HepG2 (cell line): ENCODE measurements around the gene ABCB8. TPM values are rescaled to one million over a fixed set of nuclear protein-coding genes. Genes with fewer than 3 reads are reported as not detected.

Experiments
- ASH2L ChIP-seq: fragments of 300-600, 200-600 bp; sonication (generic); IDR thresholded peaks from 2 replicates; pipeline ENCODE4 v1.7.0; 2017; ENCODE audit warnings: low read depth, mild to moderate bottlenecking, moderate library complexity, mixed read lengths, low read length; ENCODE audit not compliant: insufficient read length
- EED ChIP-seq: sonication (generic); formaldehyde crosslinking; IDR thresholded peaks from 2 replicates; pipeline ENCODE4 v1.5.0; 2020; ENCODE audit warnings: mild to moderate bottlenecking, missing genetic modification reagents
- HNRNPL ChIP-seq: fragments of 200-400 bp; formaldehyde crosslinking; IDR thresholded peaks from 2 replicates; pipeline ENCODE4 v1.6.1; 2017; ENCODE audit warnings: mild to moderate bottlenecking, low read depth, low read length
- NFAT5 ChIP-seq: sonication (generic); formaldehyde crosslinking; IDR thresholded peaks from 2 replicates; pipeline ENCODE4 v1.4.0; 2020; ENCODE audit warnings: missing genetic modification reagents
- NFE2L2 ChIP-seq: fragments of 150-350 bp; IDR thresholded peaks from 2 replicates; pipeline ENCODE4 v1.6.1; 2014; ENCODE audit warnings: low read length
- NR3C1 ChIP-seq: sonication (generic); formaldehyde crosslinking; IDR thresholded peaks from 2 replicates; pipeline ENCODE4 v1.4.0; 2020; ENCODE audit warnings: missing genetic modification reagents
- POLR2AphosphoS2 ChIP-seq: IDR thresholded peaks from 2 replicates; pipeline ENCODE4 v1.6.1; 2011; ENCODE audit warnings: low read depth, low read length, improper control_type of control experiment
- SKI ChIP-seq: fragments of 450-650 bp; IDR thresholded peaks from one replicate; pipeline ENCODE4 v1.6.1; 2018; ENCODE audit warnings: mild to moderate bottlenecking; ENCODE audit not compliant: partially characterized antibody
- ZFYVE20 ChIP-seq: sonication (generic); formaldehyde crosslinking; IDR thresholded peaks from 2 replicates; pipeline ENCODE4 v1.8.0; 2023; ENCODE audit warnings: low read depth, mild to moderate bottlenecking, moderate library complexity, missing genetic modification reagents, borderline replicate concordance
- ZIK1 ChIP-seq: sonication (generic); formaldehyde crosslinking; IDR thresholded peaks from 2 replicates; pipeline ENCODE4 v1.5.0; 2020; ENCODE audit warnings: mild to moderate bottlenecking, low read depth, missing genetic modification reagents, borderline replicate concordance
- ZNF276 ChIP-seq: sonication (generic); formaldehyde crosslinking; IDR thresholded peaks from 2 replicates; pipeline ENCODE4 v1.4.0; 2020; ENCODE audit warnings: mild to moderate bottlenecking, low read depth, missing genetic modification reagents
- ZNF343 ChIP-seq: sonication (generic); formaldehyde crosslinking; IDR thresholded peaks from 2 replicates; pipeline ENCODE4 v1.4.0; 2020; ENCODE audit warnings: mild to moderate bottlenecking, missing genetic modification reagents
- ZNF441 ChIP-seq: sonication (generic); formaldehyde crosslinking; IDR thresholded peaks from 2 replicates; pipeline ENCODE4 v1.7.0; 2021; ENCODE audit warnings: missing genetic modification reagents, borderline replicate concordance
- ZNF562 ChIP-seq: sonication (generic); formaldehyde crosslinking; IDR thresholded peaks from 2 replicates; pipeline ENCODE4 v1.8.0; 2022; ENCODE audit warnings: missing genetic modification reagents, borderline replicate concordance
- polyA plus RNA-seq, 8 experiments: library from polyadenylated mRNA; depleted of rRNA in 3 of 8; stranded (reverse) in 7 of 8; unstranded in 1 of 8; fragments of >200 nt; fragmentation: Illumina TruSeq in 4 of 8; extraction: Trizol in 4 of 8; gene quantifications; 2 replicates each; pipeline versions ENCODE4 v1.2.1 to v1.2.3, GENCODE V29; 2011 to 2016; ENCODE audit warnings: low read depth in 4 of 8, missing spikeins in 1 of 8, mixed read lengths in 1 of 8; ENCODE audit not compliant: insufficient read depth in 1 of 8
- total RNA-seq, 5 experiments: library from RNA; depleted of rRNA; stranded (reverse); fragments of >200 nt; fragmentation: Illumina TruSeq; extraction: Trizol; gene quantifications; 2 replicates each; pipeline ENCODE4 v1.2.3, GENCODE V29; 2016; ENCODE audit warnings: low read depth in 1 of 5
- TF ChIP-seq, protein P1 (sequence below): sonication (generic); formaldehyde crosslinking; IDR thresholded peaks from 2 replicates; pipeline ENCODE4 v1.4.0; 2020; ENCODE audit warnings: low read depth, missing genetic modification reagents
- TF ChIP-seq, protein P2 (sequence below): sonication (generic); formaldehyde crosslinking; IDR thresholded peaks from 2 replicates; pipeline ENCODE4 v1.5.0; 2020; ENCODE audit warnings: missing genetic modification reagents, mild to moderate bottlenecking, borderline replicate concordance

Gene ABCB8
- total and polyA plus RNA-seq, 2 of the 13 experiments (the other 11 are each of a cell fraction or from before 2014, with no cell fraction given), result 6.6 to 16.7 TPM

DNA sequence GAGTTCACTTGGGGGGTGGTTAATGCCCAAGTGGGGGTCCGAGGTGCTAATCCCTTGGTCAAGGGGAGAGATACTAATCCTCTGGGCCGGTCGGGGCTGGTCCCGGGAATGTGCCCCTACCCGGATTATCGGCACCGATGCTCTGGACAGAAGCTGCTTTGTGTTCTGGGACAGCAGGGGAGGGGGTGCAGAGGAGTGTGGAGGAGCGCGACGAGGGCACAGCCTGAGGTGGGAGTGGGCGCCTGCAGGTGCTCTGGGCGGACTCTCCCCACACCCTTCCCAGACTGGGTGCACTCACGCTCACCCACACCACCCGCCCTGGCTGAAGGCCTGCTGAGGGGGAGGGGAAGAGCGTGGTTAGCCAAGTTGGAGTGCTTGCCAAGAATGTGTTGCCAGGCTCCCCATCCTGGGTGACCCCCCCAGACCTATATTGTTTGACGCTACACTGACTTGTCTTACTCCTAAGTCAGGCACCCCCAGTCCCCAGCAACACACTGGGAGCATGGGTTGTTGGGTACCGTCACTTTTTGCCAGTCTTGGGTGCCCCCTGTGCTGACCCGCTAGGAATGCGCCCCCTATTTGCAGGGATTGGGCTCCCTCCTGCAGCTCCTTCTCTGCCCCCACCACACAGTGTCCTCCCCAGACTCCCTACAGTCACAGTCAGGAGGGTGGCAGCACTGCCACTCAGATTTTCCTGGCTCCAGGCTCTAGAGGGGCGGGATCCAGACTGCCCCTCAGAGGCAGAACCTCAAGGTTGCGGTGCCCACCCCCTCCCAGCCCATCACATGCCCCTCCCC is 32.4 kb downstream of the ABCB8 start (continued):
- TF ChIP-seq, protein P1, sequence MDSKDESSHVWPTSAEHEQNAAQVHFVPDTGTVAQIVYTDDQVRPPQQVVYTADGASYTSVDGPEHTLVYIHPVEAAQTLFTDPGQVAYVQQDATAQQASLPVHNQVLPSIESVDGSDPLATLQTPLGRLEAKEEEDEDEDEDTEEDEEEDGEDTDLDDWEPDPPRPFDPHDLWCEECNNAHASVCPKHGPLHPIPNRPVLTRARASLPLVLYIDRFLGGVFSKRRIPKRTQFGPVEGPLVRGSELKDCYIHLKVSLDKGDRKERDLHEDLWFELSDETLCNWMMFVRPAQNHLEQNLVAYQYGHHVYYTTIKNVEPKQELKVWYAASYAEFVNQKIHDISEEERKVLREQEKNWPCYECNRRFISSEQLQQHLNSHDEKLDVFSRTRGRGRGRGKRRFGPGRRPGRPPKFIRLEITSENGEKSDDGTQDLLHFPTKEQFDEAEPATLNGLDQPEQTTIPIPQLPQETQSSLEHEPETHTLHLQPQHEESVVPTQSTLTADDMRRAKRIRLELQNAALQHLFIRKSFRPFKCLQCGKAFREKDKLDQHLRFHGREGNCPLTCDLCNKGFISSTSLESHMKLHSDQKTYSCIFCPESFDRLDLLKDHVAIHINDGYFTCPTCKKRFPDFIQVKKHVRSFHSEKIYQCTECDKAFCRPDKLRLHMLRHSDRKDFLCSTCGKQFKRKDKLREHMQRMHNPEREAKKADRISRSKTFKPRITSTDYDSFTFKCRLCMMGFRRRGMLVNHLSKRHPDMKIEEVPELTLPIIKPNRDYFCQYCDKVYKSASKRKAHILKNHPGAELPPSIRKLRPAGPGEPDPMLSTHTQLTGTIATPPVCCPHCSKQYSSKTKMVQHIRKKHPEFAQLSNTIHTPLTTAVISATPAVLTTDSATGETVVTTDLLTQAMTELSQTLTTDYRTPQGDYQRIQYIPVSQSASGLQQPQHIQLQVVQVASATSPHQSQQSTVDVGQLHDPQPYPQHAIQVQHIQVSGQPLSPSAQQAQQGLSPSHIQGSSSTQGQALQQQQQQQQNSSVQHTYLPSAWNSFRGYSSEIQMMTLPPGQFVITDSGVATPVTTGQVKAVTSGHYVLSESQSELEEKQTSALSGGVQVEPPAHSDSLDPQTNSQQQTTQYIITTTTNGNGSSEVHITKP (CRISPR knock-in tag), result no peak
- TF ChIP-seq, protein P2, sequence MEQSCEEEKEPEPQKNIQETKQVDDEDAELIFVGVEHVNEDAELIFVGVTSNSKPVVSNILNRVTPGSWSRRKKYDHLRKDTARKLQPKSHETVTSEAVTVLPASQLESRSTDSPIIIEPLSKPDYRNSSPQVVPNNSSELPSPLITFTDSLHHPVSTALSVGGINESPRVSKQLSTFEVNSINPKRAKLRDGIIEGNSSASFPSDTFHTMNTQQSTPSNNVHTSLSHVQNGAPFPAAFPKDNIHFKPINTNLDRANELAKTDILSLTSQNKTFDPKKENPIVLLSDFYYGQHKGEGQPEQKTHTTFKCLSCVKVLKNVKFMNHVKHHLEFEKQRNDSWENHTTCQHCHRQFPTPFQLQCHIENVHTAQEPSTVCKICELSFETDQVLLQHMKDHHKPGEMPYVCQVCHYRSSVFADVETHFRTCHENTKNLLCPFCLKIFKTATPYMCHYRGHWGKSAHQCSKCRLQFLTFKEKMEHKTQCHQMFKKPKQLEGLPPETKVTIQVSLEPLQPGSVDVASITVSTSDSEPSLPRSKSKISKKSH (CRISPR knock-in tag), result no peak
- TF ChIP-seq ZFYVE20 (CRISPR knock-in tag), result no peak
- no peak for TF ChIP-seq ZNF562 (CRISPR knock-in tag)
- TF ChIP-seq ASH2L, result no peak
- TF ChIP-seq ZIK1 (CRISPR knock-in tag), result no peak
- TF ChIP-seq NFAT5 (CRISPR knock-in tag), result no peak
- TF ChIP-seq ZNF441, result no peak
- TF ChIP-seq POLR2AphosphoS2, result no peak
- TF ChIP-seq NFE2L2, result no peak
- TF ChIP-seq ZNF276 (CRISPR knock-in tag), result no peak
- no peak for TF ChIP-seq SKI
- no peak for TF ChIP-seq EED
- TF ChIP-seq ZNF343 (CRISPR knock-in tag), result no peak
- no peak for TF ChIP-seq NR3C1
- 0 out of 2 replicates have a peak, but pooled peaks have one; percentile 59 for TF ChIP-seq HNRNPL
